ENCODE measurements around the gene SORCS2. TPM values are rescaled to one million over a fixed set of nuclear protein-coding genes. Genes with fewer than 3 reads are reported as not detected.

SORCS2 gene
- total RNA-seq, 2 donors from 2014 or later, result 0.68 to 0.92 TPM

GRCh38 chr4:7196288-7196651, 3.9 kb downstream of the SORCS2 start:
- Histone ChIP-seq H3K4me3 (no peak overlapping the region), H3K4me1 (ENCODE audit: control insufficient read depth in 1 of 2, low read depth in 2 of 2) (peaks cover 7 to 33% of the 10 kb centered on the region in 2 donors), H3K9me3 (no peaks in the 10 kb centered on the region), H3K27ac (no peak overlapping the region), H3K36me3 (no peaks in the 10 kb centered on the region), H3K27me3 (replicated peaks; ENCODE audit: insufficient read depth) (peaks cover 7% of the 10 kb centered on the region)
- DNase-seq (ENCODE audit: low spot score) (no peak), ATAC-seq (ENCODE audit: insufficient number of reproducible peaks, low FRiP score, low read depth) (no peak)
- no peak for TF ChIP-seq CTCF (IDR thresholded peaks at IDR 0.05)

GRCh38 chr4:7196736-7197135, 4.4 kb downstream of the SORCS2 start:
- DNase-seq (ENCODE audit: low spot score) (no peak), ATAC-seq (ENCODE audit: insufficient number of reproducible peaks, low FRiP score, low read depth) (no peak)

GRCh38 chr4:7197910-7198309, 5.6 kb downstream of the SORCS2 start:
- no peak for ATAC-seq (ENCODE audit: insufficient number of reproducible peaks, low FRiP score, low read depth)

More at GRCh38 chr4:7196736-7197135, 4.4 kb downstream of the SORCS2 start:
- Histone ChIP-seq H3K36me3 (no peaks in the 10 kb centered on the region), H3K4me3 (no peak overlapping the region), H3K27me3 (replicated peaks; ENCODE audit: insufficient read depth) (peaks cover 3% of the 10 kb centered on the region), H3K27ac (no peak overlapping the region), H3K9me3 (no peaks in the 10 kb centered on the region), H3K4me1 (ENCODE audit: control insufficient read depth in 1 of 2, low read depth in 2 of 2) (peaks cover 7 to 33% of the 10 kb centered on the region in 2 donors)
- TF ChIP-seq CTCF (IDR thresholded peaks at IDR 0.05), result no peak

GRCh38 chr4:7198440-7199128, 6.2 kb downstream of the SORCS2 start:
- H3K4me3 ChIP-seq, result no peak overlapping the region
- H3K36me3 ChIP-seq, result no peaks in the 10 kb centered on the region
- ATAC-seq (ENCODE audit: insufficient number of reproducible peaks, low FRiP score, low read depth) (no peak), DNase-seq (ENCODE audit: low spot score) (no peak)
- H3K9me3 ChIP-seq, result no peaks in the 10 kb centered on the region
- H3K4me1 ChIP-seq (ENCODE audit: control insufficient read depth in 1 of 2, low read depth in 2 of 2), result peaks cover 0 to 19% of the 10 kb centered on the region in 2 donors
- no peak overlapping the region for H3K27ac ChIP-seq
- H3K27me3 ChIP-seq (replicated peaks; ENCODE audit: insufficient read depth), result peaks cover 3% of the 10 kb centered on the region
- TF ChIP-seq CTCF (IDR thresholded peaks at IDR 0.05), result no peak

More at GRCh38 chr4:7197910-7198309, 5.6 kb downstream of the SORCS2 start:
- H3K4me1 ChIP-seq (ENCODE audit: control insufficient read depth in 1 of 2, low read depth in 2 of 2), result peaks cover 4 to 26% of the 10 kb centered on the region in 2 donors
- no peak overlapping the region for H3K4me3 ChIP-seq
- no peaks in the 10 kb centered on the region for H3K36me3 ChIP-seq
- no peaks in the 10 kb centered on the region for H3K9me3 ChIP-seq
- no peak for TF ChIP-seq CTCF (IDR thresholded peaks at IDR 0.05)
- H3K27me3 ChIP-seq (replicated peaks; ENCODE audit: insufficient read depth), result peaks cover 3% of the 10 kb centered on the region
- H3K27ac ChIP-seq, result no peak overlapping the region
- DNase-seq (ENCODE audit: low spot score), result no peak

- Histone ChIP-seq H3K27me3 (replicated peaks; ENCODE audit: insufficient read depth) (peaks cover 3% of the 10 kb centered on the region), H3K4me3 (no peak overlapping the region), H3K27ac (no peak overlapping the region), H3K4me1 (ENCODE audit: control insufficient read depth in 1 of 2, low read depth in 2 of 2) (peaks cover 0 to 18% of the 10 kb centered on the region in 2 donors), H3K36me3 (no peaks in the 10 kb centered on the region), H3K9me3 (no peaks in the 10 kb centered on the region)
- TF ChIP-seq CTCF (IDR thresholded peaks at IDR 0.05), result no peak
- no peak for ATAC-seq (ENCODE audit: insufficient number of reproducible peaks, low FRiP score, low read depth)
- DNase-seq (ENCODE audit: low spot score), result no peak
Measured at GRCh38 chr4:7199129-7199725, 6.9 kb downstream of the SORCS2 start.
